ENCODE results near the gene VPS36. TPM values are rescaled to one million over a fixed set of nuclear protein-coding genes. Genes with fewer than 3 reads are reported as not detected.
A peak's percentile ranks its signal among the peaks of the same experiment; 100 is the strongest.
"Not testable (repeated sequence)": the region's sequence is repeated elsewhere in the genome, so short reads cannot be mapped to it uniquely, and the experiment has no call there.

The VPS36 gene
- total RNA-seq, 1 donor: 35.8 TPM

DNA sequence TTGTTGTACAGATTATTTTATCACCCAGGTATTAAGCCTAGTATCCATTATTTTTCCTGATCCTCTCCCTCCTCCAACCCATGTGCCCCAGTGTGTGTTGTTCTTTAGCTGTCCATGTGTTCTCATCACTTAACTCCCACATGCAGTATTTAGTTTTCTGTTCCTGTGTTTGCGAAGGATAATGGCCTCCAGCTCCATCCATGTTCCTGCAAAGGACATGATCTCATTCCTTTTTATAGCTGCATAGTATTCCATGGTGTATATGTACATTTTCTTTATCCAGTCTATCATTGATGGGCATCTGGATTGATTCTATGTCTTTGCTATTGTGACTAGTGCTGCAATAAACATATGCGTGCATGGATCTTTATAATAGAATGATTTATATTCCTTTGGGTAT is 18.1 kb upstream of the VPS36 start:
- Histone ChIP-seq H3K36me3 (ENCODE audit: insufficient read depth, low read length) (peaks cover 62% of the 10 kb centered on the region), H3K79me2 (ENCODE audit: insufficient read depth, low read length) (peaks cover 54% of the 10 kb centered on the region)
- H3K4me3 ChIP-seq (ENCODE audit: insufficient read depth, low read length); H3K4me1 ChIP-seq (ENCODE audit: insufficient read depth, low read length); H3K27me3 ChIP-seq (ENCODE audit: insufficient read depth, low read length); DNase-seq (ENCODE audit: insufficient read length, low spot score, missing footprints); H3K9me3 ChIP-seq (ENCODE audit: low read depth, low read length); H4K20me1 ChIP-seq (ENCODE audit: insufficient read depth, low read length); H3K27ac ChIP-seq (ENCODE audit: low read depth, low read length); H2AFZ ChIP-seq (ENCODE audit: low read length); H3K4me2 ChIP-seq (ENCODE audit: insufficient read depth, low read length): not testable (repeated sequence)

DNA sequence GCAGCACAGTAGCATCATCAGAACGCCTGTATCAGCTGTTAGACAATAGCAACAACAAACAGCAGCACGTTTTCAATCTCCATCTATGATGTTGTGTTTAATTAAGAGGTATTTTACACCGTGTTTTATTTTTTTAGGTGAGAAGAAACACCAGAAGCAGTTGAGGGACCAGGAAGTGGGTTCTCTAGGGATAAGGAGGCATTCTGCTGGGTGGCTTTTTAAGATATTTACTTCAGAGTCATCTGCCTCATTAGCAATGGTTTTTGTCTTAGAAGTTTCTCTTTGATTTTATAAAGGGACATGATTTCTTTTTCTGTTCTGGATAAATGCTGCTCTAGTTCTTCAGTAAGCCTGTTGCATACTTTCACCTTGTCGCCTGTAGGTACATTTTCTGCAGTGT is 13.1 kb upstream of the VPS36 start:
- no peak for DNase-seq (ENCODE audit: insufficient read length, low spot score, missing footprints)
- H3K4me1 ChIP-seq (ENCODE audit: insufficient read depth, low read length): peaks cover 17% of the 10 kb centered on the region
- TF ChIP-seq, protein P1, sequence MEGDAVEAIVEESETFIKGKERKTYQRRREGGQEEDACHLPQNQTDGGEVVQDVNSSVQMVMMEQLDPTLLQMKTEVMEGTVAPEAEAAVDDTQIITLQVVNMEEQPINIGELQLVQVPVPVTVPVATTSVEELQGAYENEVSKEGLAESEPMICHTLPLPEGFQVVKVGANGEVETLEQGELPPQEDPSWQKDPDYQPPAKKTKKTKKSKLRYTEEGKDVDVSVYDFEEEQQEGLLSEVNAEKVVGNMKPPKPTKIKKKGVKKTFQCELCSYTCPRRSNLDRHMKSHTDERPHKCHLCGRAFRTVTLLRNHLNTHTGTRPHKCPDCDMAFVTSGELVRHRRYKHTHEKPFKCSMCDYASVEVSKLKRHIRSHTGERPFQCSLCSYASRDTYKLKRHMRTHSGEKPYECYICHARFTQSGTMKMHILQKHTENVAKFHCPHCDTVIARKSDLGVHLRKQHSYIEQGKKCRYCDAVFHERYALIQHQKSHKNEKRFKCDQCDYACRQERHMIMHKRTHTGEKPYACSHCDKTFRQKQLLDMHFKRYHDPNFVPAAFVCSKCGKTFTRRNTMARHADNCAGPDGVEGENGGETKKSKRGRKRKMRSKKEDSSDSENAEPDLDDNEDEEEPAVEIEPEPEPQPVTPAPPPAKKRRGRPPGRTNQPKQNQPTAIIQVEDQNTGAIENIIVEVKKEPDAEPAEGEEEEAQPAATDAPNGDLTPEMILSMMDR (IDR thresholded peaks at IDR 0.05; ENCODE audit: extremely low read depth, low read depth, low read length): no peak
- H3K9me3 ChIP-seq (ENCODE audit: low read depth, low read length): no peaks in the 10 kb centered on the region
- H3K4me2 ChIP-seq (ENCODE audit: insufficient read depth, low read length): no peak overlapping the region
- peak overlapping the region; percentile 15 for H3K27ac ChIP-seq (ENCODE audit: low read depth, low read length)
- no peak overlapping the region for H3K4me3 ChIP-seq (ENCODE audit: insufficient read depth, low read length)
- H3K36me3 ChIP-seq (ENCODE audit: insufficient read depth, low read length): peaks cover 58% of the 10 kb centered on the region
- no peaks in the 10 kb centered on the region for H4K20me1 ChIP-seq (ENCODE audit: insufficient read depth, low read length)
- no peaks in the 10 kb centered on the region for H3K27me3 ChIP-seq (ENCODE audit: insufficient read depth, low read length)
- peak overlapping the region; percentile 23 for H2AFZ ChIP-seq (ENCODE audit: low read length)
- peaks cover 90% of the 10 kb centered on the region for H3K79me2 ChIP-seq (ENCODE audit: insufficient read depth, low read length)

DNA sequence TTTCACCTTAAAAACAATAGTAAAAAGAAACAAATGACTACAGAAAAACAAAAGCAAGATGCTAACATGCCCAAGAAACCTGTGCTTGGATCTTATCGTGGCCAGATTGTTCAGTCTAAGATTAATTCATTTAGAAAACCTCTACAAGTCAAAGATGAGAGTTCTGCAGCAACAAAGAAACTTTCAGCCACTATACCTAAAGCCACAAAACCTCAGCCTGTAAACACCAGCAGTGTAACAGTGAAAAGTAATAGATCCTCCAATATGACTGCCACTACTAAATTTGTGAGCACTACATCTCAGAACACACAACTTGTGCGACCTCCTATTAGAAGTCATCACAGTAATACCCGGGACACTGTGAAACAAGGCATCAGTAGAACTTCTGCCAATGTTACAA is 10.8 kb upstream of the VPS36 start:
- no peak overlapping the region for H2AFZ ChIP-seq (ENCODE audit: low read length)
- H3K4me1 ChIP-seq (ENCODE audit: insufficient read depth, low read length): peaks cover 35% of the 10 kb centered on the region
- DNase-seq (ENCODE audit: insufficient read length, low spot score, missing footprints): no peak
- H3K4me2 ChIP-seq (ENCODE audit: insufficient read depth, low read length): no peak overlapping the region
- peaks cover 91% of the 10 kb centered on the region for H3K79me2 ChIP-seq (ENCODE audit: insufficient read depth, low read length)
- H3K4me3 ChIP-seq (ENCODE audit: insufficient read depth, low read length): no peak overlapping the region
- no peaks in the 10 kb centered on the region for H3K27me3 ChIP-seq (ENCODE audit: insufficient read depth, low read length)
- H4K20me1 ChIP-seq (ENCODE audit: insufficient read depth, low read length): no peaks in the 10 kb centered on the region
- no peaks in the 10 kb centered on the region for H3K9me3 ChIP-seq (ENCODE audit: low read depth, low read length)
- H3K27ac ChIP-seq (ENCODE audit: low read depth, low read length): no peak overlapping the region
- H3K36me3 ChIP-seq (ENCODE audit: insufficient read depth, low read length): peaks cover 42% of the 10 kb centered on the region
- TF ChIP-seq, protein P1 (IDR thresholded peaks at IDR 0.05; ENCODE audit: extremely low read depth, low read depth, low read length): no peak

DNA sequence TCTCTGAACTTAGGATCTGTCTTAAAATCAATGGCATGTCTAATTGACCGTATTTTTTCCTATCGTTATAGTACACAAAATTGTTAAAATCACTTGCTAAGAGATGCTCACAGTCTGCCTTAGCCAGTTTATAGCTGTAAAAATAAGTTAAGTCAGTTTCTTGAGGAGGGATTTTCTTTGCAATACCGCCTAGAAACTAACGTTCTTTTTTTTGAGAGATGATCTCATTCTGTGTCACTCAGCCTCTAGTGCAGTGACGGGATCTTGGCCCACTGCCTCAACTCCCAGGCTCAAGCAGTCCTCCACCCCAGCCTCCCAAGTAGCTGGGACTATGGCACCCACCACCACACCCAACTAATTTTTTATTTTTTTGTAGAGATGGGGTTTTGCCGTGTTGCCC is 9.2 kb upstream of the VPS36 start:
- Histone ChIP-seq H3K36me3 (ENCODE audit: insufficient read depth, low read length) (peaks cover 33% of the 10 kb centered on the region), H3K9me3 (ENCODE audit: low read depth, low read length) (no peaks in the 10 kb centered on the region), H3K27me3 (ENCODE audit: insufficient read depth, low read length) (no peaks in the 10 kb centered on the region), H3K4me1 (ENCODE audit: insufficient read depth, low read length) (peaks cover 37% of the 10 kb centered on the region), H3K4me2 (ENCODE audit: insufficient read depth, low read length) (peak overlapping the region; percentile 18), H4K20me1 (ENCODE audit: insufficient read depth, low read length) (no peaks in the 10 kb centered on the region), H3K27ac (ENCODE audit: low read depth, low read length) (peak overlapping the region; percentile 50), H3K79me2 (ENCODE audit: insufficient read depth, low read length) (peaks cover 88% of the 10 kb centered on the region), H2AFZ (ENCODE audit: low read length) (peak overlapping the region; percentile 24), H3K4me3 (ENCODE audit: insufficient read depth, low read length) (no peak overlapping the region)
- TF ChIP-seq, protein P1 (IDR thresholded peaks at IDR 0.05; ENCODE audit: extremely low read depth, low read depth, low read length): no peak
- DNase-seq (ENCODE audit: insufficient read length, low spot score, missing footprints): peak; percentile 84
